SK-N-SH treated with all-trans-retinoic acid at 6 μM for 48 hours (cell line): ENCODE measurements around the gene SEMG2.

Experiments
- ATAC-seq: fragments of 200-7000 bp; cut with Tn5 transposase; 3 replicates; pipeline ENCODE4 v1.9.1; 2020; ENCODE audit warnings: mild to moderate bottlenecking, moderate library complexity
- ARNTL ChIP-seq: fragments of 450-650 bp; formaldehyde crosslinking; IDR thresholded peaks from 2 replicates; pipeline ENCODE4 v1.5.0; 2020; ENCODE audit warnings: low read depth, mild to moderate bottlenecking, moderate library complexity, borderline replicate concordance
- BACH2 ChIP-seq: fragments of 250-450 bp; sonication (Bioruptor Pico); IDR thresholded peaks from 2 replicates; pipeline ENCODE4 v1.9.0; 2021; ENCODE audit warnings: mild to moderate bottlenecking, borderline replicate concordance
- CREB5 ChIP-seq: fragments of 250-450 bp; sonication (Bioruptor Pico); IDR thresholded peaks from 2 replicates; pipeline ENCODE4 v1.5.1; 2020; ENCODE audit warnings: low read depth, mild to moderate bottlenecking, moderate library complexity
- CSDC2 ChIP-seq: fragments of 250-450 bp; sonication (Bioruptor Pico); IDR thresholded peaks from 2 replicates; pipeline ENCODE4 v1.5.0; 2020; ENCODE audit warnings: mild to moderate bottlenecking, moderate library complexity
- CSRNP3 ChIP-seq: fragments of 250-450 bp; sonication (Bioruptor Pico); IDR thresholded peaks from 2 replicates; pipeline ENCODE4 v1.5.1; 2021; ENCODE audit warnings: mild to moderate bottlenecking, moderate library complexity
- ESRRG ChIP-seq: fragments of 250-450 bp; sonication (Bioruptor Pico); IDR thresholded peaks from 2 replicates; pipeline ENCODE4 v1.6.1; 2021; ENCODE audit warnings: mild to moderate bottlenecking
- GLIS3 ChIP-seq: fragments of 250-450 bp; sonication (Bioruptor Pico); IDR thresholded peaks from 2 replicates; pipeline ENCODE4 v1.5.0; 2020; ENCODE audit warnings: mild to moderate bottlenecking, moderate library complexity
- ISL1 ChIP-seq: fragments of 250-450 bp; sonication (Bioruptor Pico); IDR thresholded peaks from 2 replicates; pipeline ENCODE4 v2.1.2; 2022; ENCODE audit warnings: mild to moderate bottlenecking, moderate library complexity
- OSR1 ChIP-seq: fragments of 250-450 bp; sonication (Bioruptor Pico); IDR thresholded peaks from 2 replicates; pipeline ENCODE4 v1.8.0; 2022; ENCODE audit warnings: moderate library complexity, mild to moderate bottlenecking, inconsistent platforms
- PATZ1 ChIP-seq: fragments of 250-450 bp; sonication (Bioruptor Pico); IDR thresholded peaks from 2 replicates; pipeline ENCODE4 v1.8.0; 2020; ENCODE audit warnings: mild to moderate bottlenecking, moderate library complexity, borderline replicate concordance
- POU6F1 ChIP-seq: fragments of 250-450 bp; sonication (Bioruptor Pico); IDR thresholded peaks from 2 replicates; pipeline ENCODE4 v1.8.0; 2021; ENCODE audit warnings: low read depth, mild to moderate bottlenecking, moderate library complexity, borderline replicate concordance
- PPARA ChIP-seq: fragments of 250-450 bp; sonication (Bioruptor Pico); IDR thresholded peaks from 2 replicates; pipeline ENCODE4 v1.5.0; 2020; ENCODE audit warnings: mild to moderate bottlenecking, borderline replicate concordance
- RARB ChIP-seq: fragments of 250-450 bp; sonication (Bioruptor Pico); IDR thresholded peaks from 2 replicates; pipeline ENCODE4 v1.8.0; 2021; ENCODE audit warnings: mild to moderate bottlenecking, moderate library complexity
- SNAI2 ChIP-seq: fragments of 250-450 bp; sonication (Bioruptor Pico); IDR thresholded peaks from 2 replicates; pipeline ENCODE4 v1.5.0; 2020; ENCODE audit warnings: mild to moderate bottlenecking, moderate library complexity
- TCF4 ChIP-seq: fragments of 250-450 bp; sonication (Bioruptor Pico); IDR thresholded peaks from 2 replicates; pipeline ENCODE4 v1.8.0; 2021; ENCODE audit warnings: mild to moderate bottlenecking, moderate library complexity, borderline replicate concordance
- TOX ChIP-seq: fragments of 250-450 bp; sonication (Bioruptor Pico); IDR thresholded peaks from 2 replicates; pipeline ENCODE4 v1.8.0; 2021; ENCODE audit warnings: mild to moderate bottlenecking, moderate library complexity, borderline replicate concordance
- TSHZ2 ChIP-seq: fragments of 250-450 bp; sonication (Bioruptor Pico); IDR thresholded peaks from 2 replicates; pipeline ENCODE4 v1.5.0; 2020; ENCODE audit warnings: mild to moderate bottlenecking, moderate library complexity
- ZFP3 ChIP-seq: fragments of 250-450 bp; sonication (Bioruptor Pico); IDR thresholded peaks from 2 replicates; pipeline ENCODE4 v1.5.0; 2020; ENCODE audit warnings: mild to moderate bottlenecking, moderate library complexity
- ZFP30 ChIP-seq: fragments of 450-650 bp; formaldehyde crosslinking; IDR thresholded peaks from 2 replicates; pipeline ENCODE4 v1.5.0; 2022; ENCODE audit warnings: mild to moderate bottlenecking, moderate library complexity
- ZNF565 ChIP-seq: fragments of 450-650 bp; formaldehyde crosslinking; conservative IDR thresholded peaks from 2 replicates; pipeline ENCODE4 v1.5.0; 2020; ENCODE audit warnings: low read depth, mild to moderate bottlenecking, moderate library complexity
- ZNF70 ChIP-seq: fragments of 450-650 bp; formaldehyde crosslinking; IDR thresholded peaks from 2 replicates; pipeline ENCODE4 v1.5.0; 2020; ENCODE audit warnings: mild to moderate bottlenecking, moderate library complexity
- ZNF8 ChIP-seq: fragments of 450-650 bp; formaldehyde crosslinking; IDR thresholded peaks from 2 replicates; pipeline ENCODE4 v1.5.0; 2020; ENCODE audit warnings: mild to moderate bottlenecking, moderate library complexity

The SEMG2 gene

GRCh38 chr20:45251884-45252560, 30.8 kb downstream of the SEMG2 start:
- TF ChIP-seq ZFP3 (CRISPR knock-in tag) (no peak), ARNTL (CRISPR knock-in tag) (no peak), CREB5 (no peak), TOX (CRISPR knock-in tag) (no peak), ZNF565 (CRISPR knock-in tag) (no peak), ZNF8 (CRISPR knock-in tag) (no peak), ZFP30 (CRISPR knock-in tag) (no peak), GLIS3 (CRISPR knock-in tag) (no peak), PPARA (CRISPR knock-in tag) (no peak), PATZ1 (CRISPR knock-in tag) (no peak), RARB (CRISPR knock-in tag) (no peak), OSR1 (CRISPR knock-in tag) (no peak), POU6F1 (no peak)
- ATAC-seq = no peak

- no peak for TF ChIP-seq ZFP3 (CRISPR knock-in tag)
- TF ChIP-seq ISL1 (CRISPR knock-in tag) = no peak
- TF ChIP-seq CSRNP3 (CRISPR knock-in tag) = no peak
- no peak for TF ChIP-seq CSDC2 (CRISPR knock-in tag)
- no peak for TF ChIP-seq TCF4
- TF ChIP-seq TSHZ2 (CRISPR knock-in tag) = no peak
- no peak for TF ChIP-seq ARNTL (CRISPR knock-in tag)
- TF ChIP-seq RARB (CRISPR knock-in tag) = no peak
- TF ChIP-seq TOX (CRISPR knock-in tag) = no peak
- no peak for TF ChIP-seq ZFP30 (CRISPR knock-in tag)
- TF ChIP-seq PATZ1 (CRISPR knock-in tag) = no peak
- no peak for TF ChIP-seq ESRRG
- no peak for TF ChIP-seq OSR1 (CRISPR knock-in tag)
- TF ChIP-seq ZNF565 (CRISPR knock-in tag) = no peak
- TF ChIP-seq PPARA (CRISPR knock-in tag) = no peak
- TF ChIP-seq BACH2 (CRISPR knock-in tag) = no peak
- TF ChIP-seq GLIS3 (CRISPR knock-in tag) = no peak
- TF ChIP-seq SNAI2 (CRISPR knock-in tag) = no peak
- TF ChIP-seq CREB5 = no peak
- TF ChIP-seq ZNF70 (CRISPR knock-in tag) = no peak
- TF ChIP-seq, all 23 proteins: peak for 0
- ATAC-seq = no peak
Measured at GRCh38 chr20:45253261-45253660, 32.1 kb downstream of the SEMG2 start.
